GM21825 (cell line): Measurements from ENCODE around the gene DDX59.
A peak's percentile ranks its signal among the peaks of the same experiment; 100 is the strongest.

Experiments used
- ATAC-seq: cut with Tn5 transposase; IDR thresholded peaks from one replicate; pipeline ENCODE4 v1.9.1; 2021; ENCODE audit warnings: mild to moderate bottlenecking, moderate library complexity; ENCODE audit not compliant: unreplicated experiment

DDX59 gene

GRCh38 chr1:200669314-200670241 lies at the start of gene DDX59:
Gene DDX59, minus strand, starts transcription at chr1:200669907. Its CDS starts 3,167 bp downstream, at chr1:200666740.
- ATAC-seq, result peak; percentile 75

GRCh38 chr1:200714504-200715187 lies 44.9 kb upstream of the DDX59 start:
- no peak for ATAC-seq

GRCh38 chr1:200710166-200710565 lies 40.5 kb upstream of the DDX59 start:
- no peak for ATAC-seq

GRCh38 chr1:200708769-200709168 lies 39.1 kb upstream of the DDX59 start:
- no peak for ATAC-seq

- no peak for ATAC-seq
Observed at GRCh38 chr1:200708161-200708560, 38.5 kb upstream of the DDX59 start.

GRCh38 chr1:200707116-200707515 lies 37.4 kb upstream of the DDX59 start:
- ATAC-seq, result no peak

- ATAC-seq, result no peak
Observed at GRCh38 chr1:200706111-200706814, 36.6 kb upstream of the DDX59 start.

- no peak for ATAC-seq
Observed at GRCh38 chr1:200704986-200705500, 35.3 kb upstream of the DDX59 start.

GRCh38 chr1:200699871-200700270 lies 30.2 kb upstream of the DDX59 start:
- ATAC-seq, result no peak

GRCh38 chr1:200694738-200695137 lies 25.0 kb upstream of the DDX59 start:
- no peak for ATAC-seq

GRCh38 chr1:200693327-200693726 lies 23.6 kb upstream of the DDX59 start:
- ATAC-seq, result no peak

- ATAC-seq, result no peak
Observed at GRCh38 chr1:200692316-200692715, 22.6 kb upstream of the DDX59 start.

- no peak for ATAC-seq
Observed at GRCh38 chr1:200686620-200687019, 16.9 kb upstream of the DDX59 start.

- ATAC-seq, result no peak
Observed at GRCh38 chr1:200684015-200684414, 14.3 kb upstream of the DDX59 start.

GRCh38 chr1:200683298-200683697 lies 13.6 kb upstream of the DDX59 start:
- no peak for ATAC-seq

GRCh38 chr1:200681231-200681630 lies 11.5 kb upstream of the DDX59 start:
- no peak for ATAC-seq

- no peak for ATAC-seq
Observed at GRCh38 chr1:200676829-200677228, 7.1 kb upstream of the DDX59 start.

GRCh38 chr1:200675588-200675852 lies 5.8 kb upstream of the DDX59 start:
- ATAC-seq, result no peak

GRCh38 chr1:200674838-200675587 lies 5.3 kb upstream of the DDX59 start:
- ATAC-seq, result no peak

- ATAC-seq, result no peak
Observed at GRCh38 chr1:200673952-200674823, 4.5 kb upstream of the DDX59 start.
